H9 (cell line): ENCODE results near the gene RNF227. TPM values are rescaled to one million over a fixed set of nuclear protein-coding genes. Genes with fewer than 3 reads are reported as not detected.

Experiments
- DNase-seq: peaks from one replicate; pipeline ENCODE4 v3.0.0-alpha.2; 2017
- H2AFZ ChIP-seq: one replicate; pipeline ENCODE4 v1.6.1; 2013; ENCODE audit warnings: mild to moderate bottlenecking, low read length, control low read depth, moderate library complexity
- H2AK5ac ChIP-seq: 2 replicates; pipeline ENCODE4 v1.6.1; 2013; ENCODE audit warnings: low read length, control low read depth, mixed read lengths; ENCODE audit not compliant: insufficient read length
- H2BK120ac ChIP-seq: one replicate; pipeline ENCODE4 v1.6.1; 2013; ENCODE audit warnings: low read depth, mild to moderate bottlenecking, low read length, control low read depth, inconsistent platforms; ENCODE audit not compliant: poor library complexity, severe bottlenecking
- H2BK12ac ChIP-seq: 2 replicates; pipeline ENCODE4 v1.6.1; 2013; ENCODE audit warnings: low read length, control low read depth, mixed read lengths, low read depth; ENCODE audit not compliant: insufficient read length
- H2BK15ac ChIP-seq: 2 replicates; pipeline ENCODE4 v1.6.1; 2013; ENCODE audit warnings: low read depth, low read length, control low read depth
- H2BK20ac ChIP-seq: one replicate; pipeline ENCODE4 v1.6.1; 2013; ENCODE audit warnings: low read depth, mild to moderate bottlenecking, low read length, control low read depth, inconsistent platforms; ENCODE audit not compliant: poor library complexity, severe bottlenecking
- H2BK5ac ChIP-seq: 2 replicates; pipeline ENCODE4 v1.6.1; 2013; ENCODE audit warnings: low read length, control low read depth, mixed read lengths; ENCODE audit not compliant: insufficient read length
- H3K14ac ChIP-seq: 2 replicates; pipeline ENCODE4 v1.6.1; 2013; ENCODE audit warnings: low read length, control low read depth; ENCODE audit not compliant: insufficient read depth
- H3K18ac ChIP-seq: 2 replicates; pipeline ENCODE4 v1.6.1; 2013; ENCODE audit warnings: low read depth, mild to moderate bottlenecking, mixed read lengths, low read length, control low read depth; ENCODE audit not compliant: insufficient read length
- H3K23ac ChIP-seq: 2 replicates; pipeline ENCODE4 v1.6.1; 2013; ENCODE audit warnings: low read length, control low read depth, mixed read lengths, low read depth; ENCODE audit not compliant: insufficient read length
- H3K23me2 ChIP-seq: 2 replicates; pipeline ENCODE4 v1.6.1; 2013; ENCODE audit warnings: low read depth, mild to moderate bottlenecking, mixed read lengths, low read length, control low read depth; ENCODE audit not compliant: insufficient read length, poor library complexity, severe bottlenecking
- H3K27ac ChIP-seq: 2 replicates; pipeline ENCODE4 v1.5.1; 2013; ENCODE audit warnings: low read length, control low read depth, mixed read lengths, low read depth; ENCODE audit not compliant: insufficient read length
- H3K27me3 ChIP-seq: 2 replicates; pipeline ENCODE4 v1.6.1; 2013; ENCODE audit warnings: low read length, control low read depth, inconsistent platforms; ENCODE audit not compliant: insufficient read depth
- H3K4ac ChIP-seq: 2 replicates; pipeline ENCODE4 v1.6.1; 2013; ENCODE audit warnings: low read depth, mild to moderate bottlenecking, control low read depth, inconsistent platforms, low read length, moderate library complexity
- H3K4me1 ChIP-seq: 2 replicates; pipeline ENCODE4 v1.6.1; 2013; ENCODE audit warnings: low read length, control low read depth, inconsistent platforms; ENCODE audit not compliant: insufficient read depth
- H3K4me2 ChIP-seq: 2 replicates; pipeline ENCODE4 v1.6.1; 2013; ENCODE audit warnings: low read length, control low read depth, mixed read lengths; ENCODE audit not compliant: insufficient read length, insufficient read depth
- H3K56ac ChIP-seq: 2 replicates; pipeline ENCODE4 v1.6.1; 2013; ENCODE audit warnings: low read depth, mild to moderate bottlenecking, mixed read lengths, low read length, control low read depth; ENCODE audit not compliant: insufficient read length
- H3K79me1 ChIP-seq: 2 replicates; pipeline ENCODE4 v1.6.1; 2013; ENCODE audit warnings: low read depth, mild to moderate bottlenecking, moderate library complexity, low read length, control low read depth, inconsistent platforms; ENCODE audit not compliant: insufficient read depth, poor library complexity, severe bottlenecking
- H3K79me2 ChIP-seq: 2 replicates; pipeline ENCODE4 v1.6.1; 2013; ENCODE audit warnings: low read length, control low read depth, inconsistent platforms; ENCODE audit not compliant: insufficient read depth
- H3K9ac ChIP-seq: 2 replicates; pipeline ENCODE4 v1.6.1; 2013; ENCODE audit warnings: low read length, control low read depth, mixed read lengths; ENCODE audit not compliant: insufficient read length; ENCODE audit errors: extremely low read depth
- H3K9me3 ChIP-seq: one replicate; pipeline ENCODE4 v1.6.1; 2013; ENCODE audit warnings: low read depth, low read length, inconsistent platforms; ENCODE audit not compliant: control insufficient read depth
- H3T11ph ChIP-seq: one replicate; pipeline ENCODE4 v1.6.1; 2013; ENCODE audit warnings: mild to moderate bottlenecking, low read length, control low read depth, inconsistent platforms
- H4K20me1 ChIP-seq: one replicate; pipeline ENCODE4 v1.6.1; 2013; ENCODE audit not compliant: control insufficient read depth, insufficient read length, insufficient read depth
- H4K5ac ChIP-seq: 2 replicates; pipeline ENCODE4 v1.6.1; 2013; ENCODE audit warnings: low read depth, mild to moderate bottlenecking, mixed read lengths, low read length, control low read depth; ENCODE audit not compliant: insufficient read length
- H4K8ac ChIP-seq: replicated peaks from 2 replicates; pipeline ENCODE4 v1.6.1; 2013; ENCODE audit warnings: low read length, control low read depth, mixed read lengths, low read depth; ENCODE audit not compliant: insufficient read length
- H4K91ac ChIP-seq: 2 replicates; pipeline ENCODE4 v1.6.1; 2013; ENCODE audit warnings: low read depth, mild to moderate bottlenecking, moderate library complexity, mixed read lengths, low read length, control low read depth; ENCODE audit not compliant: insufficient read length
- H3K27ac Mint-ChIP-seq, 3 experiments: 2 replicates in 2 of 3; 3 replicates in 1 of 3; pipeline ENCODE4 v1.8.0; 2020 to 2021; ENCODE audit warnings: mixed read lengths in 3 of 3, mild to moderate bottlenecking in 1 of 3, moderate library complexity in 1 of 3
- H3K27me3 Mint-ChIP-seq: 2 replicates; pipeline ENCODE4 v1.8.0; 2021; ENCODE audit warnings: low read depth, mild to moderate bottlenecking, moderate library complexity, mixed read lengths
- H3K36me3 Mint-ChIP-seq, 3 experiments: 2 replicates in 2 of 3; 3 replicates in 1 of 3; pipeline ENCODE4 v1.8.0; 2020 to 2021; ENCODE audit warnings: low read depth in 3 of 3, mixed read lengths in 3 of 3; ENCODE audit not compliant: insufficient read depth in 1 of 3
- H3K4me1 Mint-ChIP-seq, 2 experiments: 2 replicates each; pipeline ENCODE4 v1.8.0; 2020; ENCODE audit warnings: mixed read lengths in 2 of 2
- H3K4me3 Mint-ChIP-seq, 2 experiments: 2 replicates in 1 of 2; 3 replicates in 1 of 2; pipeline ENCODE4 v1.8.0; 2020 to 2021; ENCODE audit warnings: mild to moderate bottlenecking in 2 of 2, mixed read lengths in 2 of 2, moderate library complexity in 1 of 2
- H3K9me3 Mint-ChIP-seq, 2 experiments: 2 replicates in 1 of 2; 3 replicates in 1 of 2; pipeline ENCODE4 v1.8.0; 2020; ENCODE audit warnings: mild to moderate bottlenecking in 2 of 2, mixed read lengths in 2 of 2, moderate library complexity in 1 of 2
- WGBS: extraction: QIAGEN DNeasy Blood & Tissue Kit; methylation state at CpG from one replicate; pipeline ENCODE4 v1.1.7; 2013; ENCODE audit warnings: missing lambda C conversion rate, low lambda C conversion rate, mixed read lengths; ENCODE audit not compliant: insufficient read length; ENCODE audit errors: extremely low coverage; 5-methylcytosine and 5-hydroxymethylcytosine counted together
- total RNA-seq: library from RNA; stranded (reverse); gene quantifications from 2 replicates; pipeline ENCODE4 v1.2.1, GENCODE V29; 2021
- TF ChIP-seq, protein P1 (sequence below): fragments of 200-600 bp; sonication (generic); conservative IDR thresholded peaks from 3 replicates; pipeline ENCODE4 v1.8.0; 2021; ENCODE audit warnings: antibody characterized with exemption, mild to moderate bottlenecking

The RNF227 gene
- total RNA-seq, 1 experiment from 2014 or later: 1.9 TPM

- no peak overlapping the region for H4K8ac ChIP-seq
- H2BK15ac ChIP-seq: no peak overlapping the region
- Mint-ChIP-seq H3K27ac (no peak overlapping the region; a peak in 1 of 7 replicates), H3K27me3 (no peaks in the 10 kb centered on the region; the same call in none of the 2 replicates), H3K36me3 (no peaks in the 10 kb centered on the region), H3K4me1 (peaks cover 17 to 19% of the 10 kb centered on the region in 2 experiments), H3K4me3 (no peak overlapping the region), H3K9me3 (no peaks in the 10 kb centered on the region)
- H3K14ac ChIP-seq: no peak overlapping the region
- no peaks in the 10 kb centered on the region for H3K79me1 ChIP-seq
- no peak overlapping the region for H4K5ac ChIP-seq
- no peak overlapping the region for H2AK5ac ChIP-seq
- no peaks in the 10 kb centered on the region for H3K27me3 ChIP-seq
- no peak overlapping the region for H3K23ac ChIP-seq
- H4K91ac ChIP-seq: no peak overlapping the region
- no peaks in the 10 kb centered on the region for H3K23me2 ChIP-seq
- no peak overlapping the region for H3T11ph ChIP-seq
- no peaks in the 10 kb centered on the region; the same call in 1 of the 2 replicates for H3K4me1 ChIP-seq
- H3K4me2 ChIP-seq: no peak overlapping the region
- H2BK120ac ChIP-seq: no peak overlapping the region
- no peaks in the 10 kb centered on the region for H4K20me1 ChIP-seq
- no peak overlapping the region for H2BK5ac ChIP-seq
- no peak overlapping the region for H3K27ac ChIP-seq
- H3K18ac ChIP-seq: no peak overlapping the region
- H2AFZ ChIP-seq: no peak overlapping the region
- no peak overlapping the region for H3K56ac ChIP-seq
- no peak overlapping the region for H3K4ac ChIP-seq
- TF ChIP-seq, protein P1, sequence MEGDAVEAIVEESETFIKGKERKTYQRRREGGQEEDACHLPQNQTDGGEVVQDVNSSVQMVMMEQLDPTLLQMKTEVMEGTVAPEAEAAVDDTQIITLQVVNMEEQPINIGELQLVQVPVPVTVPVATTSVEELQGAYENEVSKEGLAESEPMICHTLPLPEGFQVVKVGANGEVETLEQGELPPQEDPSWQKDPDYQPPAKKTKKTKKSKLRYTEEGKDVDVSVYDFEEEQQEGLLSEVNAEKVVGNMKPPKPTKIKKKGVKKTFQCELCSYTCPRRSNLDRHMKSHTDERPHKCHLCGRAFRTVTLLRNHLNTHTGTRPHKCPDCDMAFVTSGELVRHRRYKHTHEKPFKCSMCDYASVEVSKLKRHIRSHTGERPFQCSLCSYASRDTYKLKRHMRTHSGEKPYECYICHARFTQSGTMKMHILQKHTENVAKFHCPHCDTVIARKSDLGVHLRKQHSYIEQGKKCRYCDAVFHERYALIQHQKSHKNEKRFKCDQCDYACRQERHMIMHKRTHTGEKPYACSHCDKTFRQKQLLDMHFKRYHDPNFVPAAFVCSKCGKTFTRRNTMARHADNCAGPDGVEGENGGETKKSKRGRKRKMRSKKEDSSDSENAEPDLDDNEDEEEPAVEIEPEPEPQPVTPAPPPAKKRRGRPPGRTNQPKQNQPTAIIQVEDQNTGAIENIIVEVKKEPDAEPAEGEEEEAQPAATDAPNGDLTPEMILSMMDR: no peak
- no peak overlapping the region for H3K9ac ChIP-seq
- no peak overlapping the region for H2BK12ac ChIP-seq
- no CpG with 5 or more reads among the region's 2 CpGs for WGBS
- H3K9me3 ChIP-seq: no peaks in the 10 kb centered on the region
- no peaks in the 10 kb centered on the region for H3K79me2 ChIP-seq
- no peak for DNase-seq
- H2BK20ac ChIP-seq: no peak overlapping the region
Measured at GRCh38 chr17:7961421-7961820, 45.3 kb upstream of the RNF227 start.
